ENCODE data around the gene PIRT.

The PIRT gene

GRCh38 chr17:10821054-10821453 is 16.8 kb downstream of the PIRT start:
- no peak for DNase-seq

GRCh38 chr17:10815319-10815718 is 22.6 kb downstream of the PIRT start:
- no peak for DNase-seq

DNA sequence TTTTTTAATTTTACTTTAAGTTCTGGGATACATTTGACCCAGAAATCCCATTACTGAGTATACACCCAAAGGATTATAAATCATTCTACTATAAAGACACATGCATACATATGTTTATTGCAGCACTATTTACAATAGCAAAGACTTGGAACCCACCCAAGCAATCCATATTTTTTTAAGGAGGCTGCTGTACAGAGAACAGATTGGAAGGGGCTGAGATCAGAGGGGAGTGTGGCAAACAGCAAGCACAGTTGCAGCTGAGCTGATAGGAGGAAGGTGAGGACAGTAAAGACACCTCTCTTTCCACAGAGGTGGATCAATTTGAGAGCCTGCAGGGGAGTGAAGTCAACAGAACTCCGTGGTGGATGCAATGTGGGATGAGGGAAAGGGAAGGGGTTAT is 23.8 kb downstream of the PIRT start:
- DNase-seq: no peak

- DNase-seq: no peak
Measured at GRCh38 chr17:10812674-10813073, 25.2 kb downstream of the PIRT start.

DNA sequence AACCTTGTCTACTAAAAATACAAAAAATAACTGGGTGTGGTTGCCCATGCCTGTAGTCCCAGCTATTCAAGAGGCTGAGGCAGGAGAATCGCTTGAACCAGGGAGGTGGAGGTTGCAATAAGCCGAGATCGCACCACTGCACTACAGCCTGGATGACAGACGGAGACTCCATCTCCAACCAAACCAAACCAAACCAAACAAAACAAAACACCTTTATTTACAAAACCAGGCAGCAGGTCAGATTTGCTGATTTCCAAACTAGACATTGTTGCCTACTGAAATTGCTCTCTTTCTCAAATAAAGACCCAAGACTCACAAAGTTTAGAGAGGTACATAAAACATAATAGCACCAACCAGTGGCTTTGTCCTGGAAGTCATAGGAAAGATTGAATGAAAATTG is 28.3 kb downstream of the PIRT start:
- no peak for DNase-seq

DNA sequence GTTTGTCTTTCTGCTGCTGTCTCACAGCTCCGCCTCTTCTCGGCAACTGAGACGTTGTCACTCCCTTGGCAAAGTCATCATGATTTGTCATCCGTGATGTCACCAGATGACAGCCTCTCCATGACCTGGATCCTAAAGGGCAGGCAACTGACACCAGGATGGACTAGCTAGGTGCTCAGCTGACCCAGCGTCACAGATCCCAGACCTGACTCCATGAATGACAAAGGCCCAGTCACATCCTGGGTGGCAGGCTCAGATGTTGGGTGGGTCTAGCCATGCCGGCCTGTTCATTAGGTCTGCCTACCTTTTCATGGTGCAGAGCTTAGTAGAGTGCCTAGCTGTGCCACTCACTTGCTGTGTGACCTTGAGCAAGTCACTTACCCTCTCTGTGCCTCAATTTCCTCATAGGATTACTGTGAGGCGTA is 30.2 kb downstream of the PIRT start:
- no peak for DNase-seq

DNA sequence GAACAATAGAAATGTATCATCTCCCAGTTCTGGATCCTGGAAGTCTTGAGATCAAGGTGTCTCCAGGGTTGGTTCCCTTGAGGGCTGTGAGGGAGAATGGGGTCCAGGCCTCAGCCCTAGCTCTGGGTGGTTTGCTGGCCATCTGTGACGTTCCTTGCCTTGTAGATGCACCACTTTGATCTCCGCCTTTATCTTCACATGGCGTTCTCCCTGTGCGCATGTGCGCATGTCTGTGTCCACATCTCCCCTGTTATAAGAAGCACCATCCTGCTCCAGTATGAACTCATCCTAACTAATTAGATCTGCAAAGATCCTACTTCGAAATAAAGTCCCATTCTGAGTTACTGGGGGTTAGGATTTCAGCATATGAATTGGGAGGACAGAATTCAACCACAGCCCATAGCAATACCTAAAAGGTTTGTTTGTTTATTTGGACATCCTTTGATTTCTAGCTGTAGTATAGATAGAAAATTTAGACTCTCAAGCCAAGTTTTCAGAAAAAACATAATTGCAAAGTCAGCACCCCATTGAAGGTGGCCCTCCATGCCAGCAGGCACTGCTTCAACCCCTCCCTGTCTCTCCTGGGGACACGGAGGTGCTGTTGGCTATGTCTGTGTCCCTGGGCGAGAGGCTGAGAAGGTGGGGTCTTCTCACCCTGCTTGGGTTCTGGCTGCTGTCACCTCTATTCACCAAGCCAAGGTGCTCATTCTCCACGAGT is 31.2 kb downstream of the PIRT start:
- DNase-seq: no peak

- DNase-seq: no peak
Measured at GRCh38 chr17:10805911-10806310, 32.0 kb downstream of the PIRT start.

GRCh38 chr17:10804546-10804945 is 33.3 kb downstream of the PIRT start:
- no peak for DNase-seq

DNA sequence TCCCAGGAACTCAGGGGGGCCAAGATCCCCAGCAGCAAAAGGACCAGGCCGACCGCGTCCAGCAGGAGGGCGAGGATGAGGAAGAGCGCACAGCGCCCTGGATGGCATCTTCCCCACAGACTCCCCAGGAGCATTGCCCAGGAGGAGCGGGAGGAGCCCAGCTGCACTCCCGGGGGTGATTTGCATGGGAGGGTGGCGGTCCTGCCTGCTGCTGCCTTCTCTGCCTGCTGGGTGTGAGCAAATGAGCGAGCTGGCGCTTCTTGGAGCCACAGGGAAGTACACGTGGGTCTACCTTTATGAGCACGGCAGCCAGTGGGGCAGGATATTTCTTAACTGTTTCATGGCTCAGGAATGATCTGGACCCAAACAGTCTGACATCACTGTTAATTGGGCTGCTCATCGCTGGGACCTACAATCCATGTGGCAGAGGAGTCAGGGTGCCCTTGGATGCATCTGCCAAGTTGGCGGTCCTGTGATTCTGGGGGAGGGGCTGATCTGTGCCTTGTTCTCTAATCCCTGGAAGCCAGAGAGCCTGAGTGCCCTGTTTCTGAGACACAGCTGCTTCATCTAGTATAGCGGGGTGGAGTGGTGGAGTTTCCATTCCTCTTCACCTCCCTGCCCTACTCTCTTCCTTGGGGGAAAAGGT is 33.9 kb downstream of the PIRT start, which contains the start of gene TMEM238L:
Gene TMEM238L (minus strand): TSS at position 270 of the 646 bp plus-strand sequence. CDS start 136 bp downstream, at position 134.
- DNase-seq: no peak

DNA sequence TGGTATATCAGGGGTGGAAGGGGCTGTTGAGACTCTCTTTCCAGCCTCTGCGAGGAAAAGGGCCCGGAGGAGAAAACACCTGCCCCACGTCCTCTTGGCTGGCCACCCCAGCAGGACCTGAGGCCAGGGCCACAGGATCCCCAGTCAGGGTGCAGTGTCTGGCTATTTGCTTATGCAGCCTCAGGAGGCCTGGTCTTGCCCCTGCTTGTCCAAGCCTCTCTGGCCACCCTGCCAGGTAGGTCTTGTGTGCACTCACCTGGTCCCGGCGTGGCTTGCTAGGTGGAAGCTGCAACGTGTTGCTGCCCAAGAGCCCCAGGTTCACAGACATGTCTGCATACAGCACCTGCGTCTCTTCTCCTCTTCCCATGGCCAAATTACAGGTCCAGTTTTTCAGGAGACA is 34.5 kb downstream of the PIRT start:
- no peak for DNase-seq

GRCh38 chr17:10802496-10803284 is 35.2 kb downstream of the PIRT start:
- no peak for DNase-seq

DNA sequence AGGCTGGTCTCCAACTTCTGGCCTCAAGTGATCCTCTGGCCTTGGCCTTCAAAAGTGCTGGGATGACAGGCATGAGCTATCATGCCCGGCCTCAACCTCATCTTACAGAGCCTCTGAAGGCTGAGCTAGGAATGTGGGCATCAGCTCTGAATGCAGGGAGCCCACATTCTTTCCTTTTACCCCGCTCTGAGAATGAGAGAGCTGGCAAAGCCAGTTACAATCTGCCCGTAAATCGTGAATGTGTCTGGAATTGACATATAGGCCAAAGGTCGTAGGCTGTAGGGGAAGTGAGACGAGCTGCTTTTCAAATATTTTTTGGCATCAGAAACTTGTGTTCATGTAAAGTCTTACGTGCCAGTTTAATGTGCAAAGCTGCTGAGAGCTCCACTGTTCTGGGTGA is 38.5 kb downstream of the PIRT start:
- no peak for DNase-seq

GRCh38 chr17:10798910-10799309 is 39.0 kb downstream of the PIRT start:
- DNase-seq: no peak

DNA sequence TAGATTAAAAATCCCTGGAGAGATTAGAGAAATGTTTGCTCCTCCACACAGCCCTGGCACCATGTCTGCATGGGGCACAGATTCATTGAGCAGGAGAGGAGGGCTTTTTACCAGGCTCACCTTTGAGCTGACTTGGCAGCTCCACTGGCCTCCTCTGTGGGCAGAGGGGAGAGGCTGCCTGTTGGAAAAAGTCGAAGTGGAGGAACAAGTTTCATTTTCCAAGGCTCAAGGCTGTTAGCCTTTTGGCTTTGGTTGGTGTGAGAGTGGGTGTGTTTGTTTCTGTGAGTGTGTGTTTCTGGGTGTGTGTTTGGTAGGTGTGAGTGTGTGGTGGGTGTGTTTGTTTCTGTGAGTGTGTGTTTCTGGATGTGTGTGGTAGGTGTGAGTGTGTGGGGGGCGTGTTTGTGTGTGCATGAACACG is 39.5 kb downstream of the PIRT start:
- DNase-seq: no peak

GRCh38 chr17:10797476-10798328 is 40.2 kb downstream of the PIRT start:
- DNase-seq: no peak

DNA sequence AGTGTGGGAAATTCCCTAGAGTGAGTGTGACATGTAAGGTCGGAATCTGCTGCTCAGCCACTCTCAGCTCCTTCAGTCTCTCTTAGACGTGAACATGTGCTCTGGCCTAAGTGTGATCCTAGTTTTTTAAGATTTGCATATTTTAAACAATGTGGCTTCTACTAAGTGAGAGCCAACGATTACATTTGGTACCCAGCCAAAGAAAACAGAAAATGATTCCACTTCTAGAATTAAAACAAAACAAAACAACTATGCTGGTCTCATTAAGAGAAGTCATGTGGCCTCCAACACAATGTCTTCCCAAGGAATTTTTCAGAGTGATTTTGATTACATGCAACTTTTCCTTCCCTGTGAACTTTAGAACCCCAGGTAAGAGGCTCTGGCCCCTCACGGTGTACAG is 44.1 kb downstream of the PIRT start:
- DNase-seq: no peak

DNA sequence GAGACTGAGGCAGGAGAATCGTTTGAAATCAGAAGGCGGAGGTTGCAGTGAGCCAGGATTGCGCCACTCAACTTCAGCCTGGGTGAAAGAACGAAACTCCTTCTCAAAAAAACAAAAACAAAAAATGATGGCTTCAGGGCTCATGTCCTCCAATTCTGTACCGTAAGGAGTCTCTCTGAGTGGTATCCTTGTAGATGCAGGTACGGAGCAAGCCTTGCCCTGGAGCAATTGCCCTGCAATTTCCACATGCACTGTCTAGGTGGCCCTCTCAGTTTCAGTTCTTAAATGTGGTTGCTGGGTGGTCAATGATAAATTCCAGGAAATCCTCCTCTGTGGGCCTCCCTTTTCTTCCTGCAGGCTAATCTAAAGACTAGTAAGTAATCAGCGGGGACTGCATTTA is 44.6 kb downstream of the PIRT start:
- no peak for DNase-seq

GRCh38 chr17:10792151-10792550 is 45.7 kb downstream of the PIRT start:
- DNase-seq: no peak

DNA sequence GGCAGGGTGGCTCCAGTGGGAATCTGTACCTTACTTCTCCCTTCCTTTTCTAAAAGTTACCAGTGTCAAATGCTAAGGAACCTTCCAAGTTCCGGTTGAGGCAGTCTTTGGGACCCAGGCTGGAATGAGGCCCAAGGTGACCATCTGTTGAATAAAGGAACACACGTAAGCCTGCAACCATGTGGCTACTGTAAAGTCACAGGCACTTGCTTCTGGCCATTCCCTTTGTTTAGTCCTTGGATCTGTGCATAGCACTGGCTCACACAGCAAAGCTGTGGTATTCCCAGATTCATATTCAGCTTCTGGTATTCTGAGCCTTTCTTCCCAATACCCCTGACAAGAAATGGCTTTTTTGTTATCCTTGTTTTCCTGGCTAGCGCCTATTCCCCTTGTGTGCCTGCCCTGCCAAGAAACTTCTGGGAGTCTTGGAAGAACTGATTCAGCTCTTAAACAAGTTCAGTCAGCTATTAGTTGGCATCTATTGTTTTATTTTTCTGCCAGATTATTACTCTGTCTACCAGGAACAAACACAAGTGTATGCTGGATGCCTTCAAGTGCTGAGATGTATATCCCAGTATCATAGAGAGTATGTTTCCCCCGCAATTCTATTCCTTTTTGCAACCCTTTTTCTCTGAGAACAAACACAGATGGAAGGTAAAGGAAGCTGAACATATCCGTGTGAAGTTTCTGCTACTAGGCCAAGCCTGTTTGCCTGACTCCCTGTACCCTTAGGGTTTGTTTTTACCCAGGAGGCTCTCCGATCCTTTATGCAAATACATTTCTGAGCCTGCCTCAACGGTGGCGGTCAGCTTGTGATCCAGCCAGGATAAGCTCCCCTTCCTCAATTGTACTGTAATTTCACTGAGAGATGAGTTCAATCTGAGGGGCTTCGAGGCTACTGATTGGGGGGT is 47.1 kb downstream of the PIRT start:
- DNase-seq: no peak

- DNase-seq: no peak
Measured at GRCh38 chr17:10789694-10790271, 48.1 kb downstream of the PIRT start.
